ENCODE data around the gene QPCT.

The QPCT gene

GRCh38 chr2:37324786-37325624, 19.4 kb upstream of the QPCT start, which contains the start of gene PRKD3:
Gene PRKD3 (minus strand): TSS chr2:37324833. CDS start chr2:37316524, 8,309 bp downstream.
- DNase-seq (ENCODE audit: low spot score): peak; percentile 73

- DNase-seq (ENCODE audit: low spot score): no peak
Observed at GRCh38 chr2:37325625-37326071, 18.8 kb upstream of the QPCT start.

GRCh38 chr2:37326285-37326684, 18.1 kb upstream of the QPCT start:
- no peak for DNase-seq (ENCODE audit: low spot score)

- no peak for DNase-seq (ENCODE audit: low spot score)
Observed at GRCh38 chr2:37326866-37327634, 17.4 kb upstream of the QPCT start.

GRCh38 chr2:37330681-37331080, 13.7 kb upstream of the QPCT start:
- no peak for DNase-seq (ENCODE audit: low spot score)

GRCh38 chr2:37332560-37332959, 11.9 kb upstream of the QPCT start:
- DNase-seq (ENCODE audit: low spot score): no peak

GRCh38 chr2:37333256-37333655, 11.2 kb upstream of the QPCT start:
- no peak for DNase-seq (ENCODE audit: low spot score)

GRCh38 chr2:37335604-37336003, 8.8 kb upstream of the QPCT start:
- no peak for DNase-seq (ENCODE audit: low spot score)

- no peak for DNase-seq (ENCODE audit: low spot score)
Observed at GRCh38 chr2:37337620-37338280, 6.7 kb upstream of the QPCT start.

GRCh38 chr2:37338933-37339332, 5.5 kb upstream of the QPCT start:
- DNase-seq (ENCODE audit: low spot score): no peak

- DNase-seq (ENCODE audit: low spot score): no peak
Observed at GRCh38 chr2:37340637-37341036, 3.8 kb upstream of the QPCT start.

- DNase-seq (ENCODE audit: low spot score): no peak
Observed at GRCh38 chr2:37342591-37343220, 1.7 kb upstream of the QPCT start.

- no peak for DNase-seq (ENCODE audit: low spot score)
Observed at GRCh38 chr2:37343537-37344434, 644 bp upstream of the QPCT start.

GRCh38 chr2:37348155-37348554, 3.7 kb downstream of the QPCT start:
- no peak for DNase-seq (ENCODE audit: low spot score)

GRCh38 chr2:37349231-37349860, 4.9 kb downstream of the QPCT start:
- DNase-seq (ENCODE audit: low spot score): no peak

- peak; percentile 72 for DNase-seq (ENCODE audit: low spot score)
Observed at GRCh38 chr2:37350034-37350433, 5.6 kb downstream of the QPCT start.

GRCh38 chr2:37354531-37354930, 10.1 kb downstream of the QPCT start:
- DNase-seq (ENCODE audit: low spot score): no peak

- no peak for DNase-seq (ENCODE audit: low spot score)
Observed at GRCh38 chr2:37355735-37356134, 11.3 kb downstream of the QPCT start.

GRCh38 chr2:37356299-37356698, 11.9 kb downstream of the QPCT start:
- DNase-seq (ENCODE audit: low spot score): no peak

- no peak for DNase-seq (ENCODE audit: low spot score)
Observed at GRCh38 chr2:37357069-37357468, 12.6 kb downstream of the QPCT start.

GRCh38 chr2:37357530-37357929, 13.1 kb downstream of the QPCT start:
- DNase-seq (ENCODE audit: low spot score): peak; percentile 45
